ENCODE data around the gene MT1A.

GRCh38 chr16:56647641-56648431 is 9.4 kb downstream of the MT1A start:
- TF ChIP-seq CTCF (IDR thresholded peaks at IDR 0.05; ENCODE audit: low read length) (no peak), EZH2phosphoT487 (IDR thresholded peaks at IDR 0.05; ENCODE audit: low read length) (no peak), EZH2 (optimal IDR thresholded peaks at IDR 0.05; ENCODE audit: low read depth, low read length) (no peak)

All from MM.1S (cell line).